ENCODE measurements around the gene SLC22A31.

DNA sequence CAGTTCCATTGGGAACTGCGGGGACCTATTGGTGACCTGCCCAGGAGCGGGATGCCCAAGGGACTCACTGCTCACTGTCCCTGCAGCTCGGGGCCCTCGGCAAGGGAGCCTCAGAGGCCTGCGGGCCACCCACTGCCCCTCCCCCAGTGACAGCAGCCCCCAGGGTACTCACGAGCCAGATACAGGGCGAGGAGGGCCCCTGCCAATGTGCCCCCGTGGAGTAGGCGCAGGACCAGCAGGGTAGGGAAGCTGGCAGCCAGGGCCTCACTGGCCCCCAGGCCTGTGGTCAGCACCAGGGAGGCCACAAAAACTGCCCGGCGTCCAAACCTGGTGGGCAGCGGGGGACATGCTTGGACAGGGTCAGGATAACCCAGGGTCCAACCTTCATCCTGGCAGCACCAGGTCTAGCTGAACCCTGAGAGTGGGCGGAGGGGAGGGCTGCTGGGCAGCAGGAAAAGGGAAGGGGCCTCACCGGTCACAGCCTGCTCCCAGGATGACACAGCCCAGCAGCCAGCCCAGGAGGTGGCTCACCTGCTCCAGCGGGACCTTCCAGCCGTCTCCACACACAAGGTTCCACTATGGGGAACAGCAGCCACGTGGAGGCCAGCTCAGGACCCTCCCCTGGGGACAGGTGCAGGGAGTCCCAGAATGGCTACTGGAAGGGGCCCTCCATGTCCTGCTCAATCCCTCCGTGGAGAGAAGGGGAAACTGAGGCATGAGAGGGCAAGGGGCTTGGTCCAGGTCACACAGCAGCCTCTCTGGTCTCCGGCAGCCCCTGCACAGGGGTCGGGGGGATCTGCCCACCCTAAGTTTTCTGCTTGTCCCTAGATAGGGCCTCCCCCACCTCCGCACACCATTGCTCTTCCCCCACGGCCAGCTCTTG lies 855 bp downstream of the SLC22A31 start:
- TF ChIP-seq GATA3 (IDR thresholded peaks at IDR 0.05; ENCODE audit: low read depth, low read length) (no peak), GATA2 (IDR thresholded peaks at IDR 0.05; ENCODE audit: low read depth, low read length) (no peak)

All from SH-SY5Y (cell line).